ENCODE measurements around the gene MELK. TPM values are rescaled to one million over a fixed set of nuclear protein-coding genes. Genes with fewer than 3 reads are reported as not detected.

The MELK gene
- total and polyA plus RNA-seq, 10 of the 15 experiments (the other 5 are each of a cell fraction or from before 2014, with no cell fraction given): 38.7 to 80.3 (median 51.6) TPM

DNA sequence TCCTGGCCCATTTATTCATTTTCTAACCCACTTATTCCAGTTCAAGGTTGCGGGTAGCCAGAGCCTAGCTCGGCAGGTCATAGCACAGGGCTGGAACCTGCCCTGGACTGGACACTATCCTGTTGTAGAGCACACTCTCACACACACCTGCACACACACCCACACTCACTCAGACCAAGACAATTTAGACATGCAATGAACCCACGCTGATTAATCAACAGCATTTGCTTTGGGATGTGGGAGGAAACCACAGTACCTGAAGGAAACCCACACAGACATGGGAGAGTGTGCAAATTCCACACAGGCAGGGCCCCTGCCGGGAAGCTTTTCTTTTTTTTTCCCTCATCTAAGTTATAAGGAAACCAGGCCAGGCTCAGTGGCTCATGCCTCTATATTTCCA is 34.8 kb upstream of the MELK start:
- no peak overlapping the region for H3K4me3 ChIP-seq
- H3K4me2 ChIP-seq (ENCODE audit: control insufficient read depth, insufficient read depth): no peak overlapping the region
- peaks cover 3% of the 10 kb centered on the region; the same call in 1 of the 2 replicates for H3K4me1 ChIP-seq (ENCODE audit: control insufficient read depth, insufficient read depth, low read length)
- ChIA-PET SMC1A (ENCODE audit: uncharacterized antibody, unreplicated experiment) (no interaction called here), RAD21 (ENCODE audit: unreplicated experiment) (no interaction called here), CTCF (no interaction called here), POLR2A (interaction anchor here (0.6 kb wide), 1 partner anchor 12 kb away, joined by 4 read pairs; no protein-coding TSS in a partner anchor)
- H3K27me3 ChIP-seq (replicated peaks in 1 of 2; ENCODE audit: control insufficient read depth in 2 of 2, insufficient read depth in 2 of 2, low read length in 1 of 2): no peaks in the 10 kb centered on the region
- 34% methylated on average over 4 of the region's 4 CpGs for WGBS (ENCODE audit: insufficient coverage, insufficient replicate concordance, low lambda C conversion rate, missing lambda C conversion rate)
- BruUV-seq (replicated peaks): no TSS peak
- DNase-seq (ENCODE audit: low read depth, low spot score) (no peak), ATAC-seq (no peak), FAIRE-seq (no peak)
- no peak overlapping the region for H2AFZ ChIP-seq (ENCODE audit: control insufficient read depth, low read depth, low read length)
- H3K9me3 ChIP-seq (replicated peaks; ENCODE audit: control insufficient read depth, insufficient read depth, low read length): no peaks in the 10 kb centered on the region; the same call in 2 of the 3 replicates
- H3K9ac ChIP-seq (ENCODE audit: control insufficient read depth, insufficient read depth, low read length): no peak overlapping the region
- H3K36me3 ChIP-seq (ENCODE audit: control insufficient read depth in 2 of 2, insufficient read depth in 2 of 2, low read length in 1 of 2): no peaks in the 10 kb centered on the region
- H3K79me2 ChIP-seq (ENCODE audit: control insufficient read depth, insufficient read depth, low read length): no peaks in the 10 kb centered on the region
- no peak overlapping the region for H3K27ac ChIP-seq (ENCODE audit: control insufficient read depth, insufficient read depth)
- in situ Hi-C loops (cut with MboI) (no loop called here), intact Hi-C loops (cut with micrococcal nuclease; ENCODE audit: unreplicated experiment) (no loop called here)
- no peaks in the 10 kb centered on the region for H4K20me1 ChIP-seq (ENCODE audit: control insufficient read depth, insufficient read depth)
- TF ChIP-seq ZNF384 (IDR thresholded peaks at IDR 0.05; ENCODE audit: borderline replicate concordance, low read depth, low read length): no peak
- no peak for TF ChIP-seq SREBF1 (IDR thresholded peaks at IDR 0.05; ENCODE audit: low read length)
- TF ChIP-seq SIX5 (IDR thresholded peaks at IDR 0.05; ENCODE audit: low read depth, low read length, severe bottlenecking): no peak
- TF ChIP-seq, protein P1, sequence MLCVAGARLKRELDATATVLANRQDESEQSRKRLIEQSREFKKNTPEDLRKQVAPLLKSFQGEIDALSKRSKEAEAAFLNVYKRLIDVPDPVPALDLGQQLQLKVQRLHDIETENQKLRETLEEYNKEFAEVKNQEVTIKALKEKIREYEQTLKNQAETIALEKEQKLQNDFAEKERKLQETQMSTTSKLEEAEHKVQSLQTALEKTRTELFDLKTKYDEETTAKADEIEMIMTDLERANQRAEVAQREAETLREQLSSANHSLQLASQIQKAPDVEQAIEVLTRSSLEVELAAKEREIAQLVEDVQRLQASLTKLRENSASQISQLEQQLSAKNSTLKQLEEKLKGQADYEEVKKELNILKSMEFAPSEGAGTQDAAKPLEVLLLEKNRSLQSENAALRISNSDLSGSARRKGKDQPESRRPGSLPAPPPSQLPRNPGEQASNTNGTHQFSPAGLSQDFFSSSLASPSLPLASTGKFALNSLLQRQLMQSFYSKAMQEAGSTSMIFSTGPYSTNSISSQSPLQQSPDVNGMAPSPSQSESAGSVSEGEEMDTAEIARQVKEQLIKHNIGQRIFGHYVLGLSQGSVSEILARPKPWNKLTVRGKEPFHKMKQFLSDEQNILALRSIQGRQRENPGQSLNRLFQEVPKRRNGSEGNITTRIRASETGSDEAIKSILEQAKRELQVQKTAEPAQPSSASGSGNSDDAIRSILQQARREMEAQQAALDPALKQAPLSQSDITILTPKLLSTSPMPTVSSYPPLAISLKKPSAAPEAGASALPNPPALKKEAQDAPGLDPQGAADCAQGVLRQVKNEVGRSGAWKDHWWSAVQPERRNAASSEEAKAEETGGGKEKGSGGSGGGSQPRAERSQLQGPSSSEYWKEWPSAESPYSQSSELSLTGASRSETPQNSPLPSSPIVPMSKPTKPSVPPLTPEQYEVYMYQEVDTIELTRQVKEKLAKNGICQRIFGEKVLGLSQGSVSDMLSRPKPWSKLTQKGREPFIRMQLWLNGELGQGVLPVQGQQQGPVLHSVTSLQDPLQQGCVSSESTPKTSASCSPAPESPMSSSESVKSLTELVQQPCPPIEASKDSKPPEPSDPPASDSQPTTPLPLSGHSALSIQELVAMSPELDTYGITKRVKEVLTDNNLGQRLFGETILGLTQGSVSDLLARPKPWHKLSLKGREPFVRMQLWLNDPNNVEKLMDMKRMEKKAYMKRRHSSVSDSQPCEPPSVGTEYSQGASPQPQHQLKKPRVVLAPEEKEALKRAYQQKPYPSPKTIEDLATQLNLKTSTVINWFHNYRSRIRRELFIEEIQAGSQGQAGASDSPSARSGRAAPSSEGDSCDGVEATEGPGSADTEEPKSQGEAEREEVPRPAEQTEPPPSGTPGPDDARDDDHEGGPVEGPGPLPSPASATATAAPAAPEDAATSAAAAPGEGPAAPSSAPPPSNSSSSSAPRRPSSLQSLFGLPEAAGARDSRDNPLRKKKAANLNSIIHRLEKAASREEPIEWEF (IDR thresholded peaks at IDR 0.05; ENCODE audit: insufficient replicate concordance, low read depth, low read length): no peak
- TF ChIP-seq NR2C2 (IDR thresholded peaks at IDR 0.05; ENCODE audit: borderline replicate concordance, control insufficient read depth, insufficient read length, low read depth): no peak
- TF ChIP-seq PAX5 (IDR thresholded peaks at IDR 0.05; ENCODE audit: borderline replicate concordance, low read depth, low read length): no peak
- TF ChIP-seq, protein P2, sequence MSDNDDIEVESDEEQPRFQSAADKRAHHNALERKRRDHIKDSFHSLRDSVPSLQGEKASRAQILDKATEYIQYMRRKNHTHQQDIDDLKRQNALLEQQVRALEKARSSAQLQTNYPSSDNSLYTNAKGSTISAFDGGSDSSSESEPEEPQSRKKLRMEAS (IDR thresholded peaks at IDR 0.05; ENCODE audit: low read depth, low read length): no peak
- TF ChIP-seq JUND (IDR thresholded peaks at IDR 0.05; ENCODE audit: low read depth, low read length): no peak
- TF ChIP-seq, protein P3, sequence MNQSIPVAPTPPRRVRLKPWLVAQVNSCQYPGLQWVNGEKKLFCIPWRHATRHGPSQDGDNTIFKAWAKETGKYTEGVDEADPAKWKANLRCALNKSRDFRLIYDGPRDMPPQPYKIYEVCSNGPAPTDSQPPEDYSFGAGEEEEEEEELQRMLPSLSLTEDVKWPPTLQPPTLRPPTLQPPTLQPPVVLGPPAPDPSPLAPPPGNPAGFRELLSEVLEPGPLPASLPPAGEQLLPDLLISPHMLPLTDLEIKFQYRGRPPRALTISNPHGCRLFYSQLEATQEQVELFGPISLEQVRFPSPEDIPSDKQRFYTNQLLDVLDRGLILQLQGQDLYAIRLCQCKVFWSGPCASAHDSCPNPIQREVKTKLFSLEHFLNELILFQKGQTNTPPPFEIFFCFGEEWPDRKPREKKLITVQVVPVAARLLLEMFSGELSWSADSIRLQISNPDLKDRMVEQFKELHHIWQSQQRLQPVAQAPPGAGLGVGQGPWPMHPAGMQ (IDR thresholded peaks at IDR 0.05; ENCODE audit: borderline replicate concordance): no peak
- TF ChIP-seq RELA (IDR thresholded peaks at IDR 0.05; ENCODE audit: borderline replicate concordance, partially characterized antibody): no peak
- TF ChIP-seq, protein P4, sequence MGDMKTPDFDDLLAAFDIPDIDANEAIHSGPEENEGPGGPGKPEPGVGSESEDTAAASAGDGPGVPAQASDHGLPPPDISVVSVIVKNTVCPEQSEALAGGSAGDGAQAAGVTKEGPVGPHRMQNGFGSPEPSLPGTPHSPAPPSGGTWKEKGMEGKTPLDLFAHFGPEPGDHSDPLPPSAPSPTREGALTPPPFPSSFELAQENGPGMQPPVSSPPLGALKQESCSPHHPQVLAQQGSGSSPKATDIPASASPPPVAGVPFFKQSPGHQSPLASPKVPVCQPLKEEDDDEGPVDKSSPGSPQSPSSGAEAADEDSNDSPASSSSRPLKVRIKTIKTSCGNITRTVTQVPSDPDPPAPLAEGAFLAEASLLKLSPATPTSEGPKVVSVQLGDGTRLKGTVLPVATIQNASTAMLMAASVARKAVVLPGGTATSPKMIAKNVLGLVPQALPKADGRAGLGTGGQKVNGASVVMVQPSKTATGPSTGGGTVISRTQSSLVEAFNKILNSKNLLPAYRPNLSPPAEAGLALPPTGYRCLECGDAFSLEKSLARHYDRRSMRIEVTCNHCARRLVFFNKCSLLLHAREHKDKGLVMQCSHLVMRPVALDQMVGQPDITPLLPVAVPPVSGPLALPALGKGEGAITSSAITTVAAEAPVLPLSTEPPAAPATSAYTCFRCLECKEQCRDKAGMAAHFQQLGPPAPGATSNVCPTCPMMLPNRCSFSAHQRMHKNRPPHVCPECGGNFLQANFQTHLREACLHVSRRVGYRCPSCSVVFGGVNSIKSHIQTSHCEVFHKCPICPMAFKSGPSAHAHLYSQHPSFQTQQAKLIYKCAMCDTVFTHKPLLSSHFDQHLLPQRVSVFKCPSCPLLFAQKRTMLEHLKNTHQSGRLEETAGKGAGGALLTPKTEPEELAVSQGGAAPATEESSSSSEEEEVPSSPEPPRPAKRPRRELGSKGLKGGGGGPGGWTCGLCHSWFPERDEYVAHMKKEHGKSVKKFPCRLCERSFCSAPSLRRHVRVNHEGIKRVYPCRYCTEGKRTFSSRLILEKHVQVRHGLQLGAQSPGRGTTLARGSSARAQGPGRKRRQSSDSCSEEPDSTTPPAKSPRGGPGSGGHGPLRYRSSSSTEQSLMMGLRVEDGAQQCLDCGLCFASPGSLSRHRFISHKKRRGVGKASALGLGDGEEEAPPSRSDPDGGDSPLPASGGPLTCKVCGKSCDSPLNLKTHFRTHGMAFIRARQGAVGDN (IDR thresholded peaks at IDR 0.05): no peak

Measured in GM12878 (cell line).